SU-DHL-6 (cell line): ENCODE measurements around the gene HNRNPH3.

ENCODE experiments used
- H2AFZ ChIP-seq: fragments of 200-600 bp; sonication (generic); 2 replicates; pipeline ENCODE4 v1.6.1; 2014; ENCODE audit warnings: low read depth, mild to moderate bottlenecking, moderate library complexity, mixed read lengths, antibody characterized with exemption, low read length; ENCODE audit not compliant: severe bottlenecking
- H3F3A ChIP-seq: fragments of 200-600 bp; shearing (Covaris generic); 2 replicates; pipeline ENCODE4 v1.6.0; 2016; ENCODE audit warnings: antibody characterized with exemption, mild to moderate bottlenecking; ENCODE audit not compliant: insufficient read depth
- H3K27ac ChIP-seq: fragments of 200-600 bp; sonication (generic); 2 replicates; pipeline ENCODE4 v1.5.1; 2016; ENCODE audit warnings: low read depth, mild to moderate bottlenecking, low read length, moderate library complexity, mixed read lengths
- H3K27me3 ChIP-seq: fragments of 200-600 bp; sonication (generic), shearing (Covaris generic); 2 replicates; pipeline ENCODE4 v1.6.0; 2014; ENCODE audit warnings: mild to moderate bottlenecking, low read length
- H3K36me3 ChIP-seq: fragments of 200-600 bp; sonication (generic); 2 replicates; pipeline ENCODE4 v1.6.1; 2014; ENCODE audit warnings: mild to moderate bottlenecking, low read length, mixed read lengths
- H3K4me2 ChIP-seq: fragments of 300-600, 200-600 bp; shearing (Covaris generic), sonication (generic); 2 replicates; pipeline ENCODE4 v1.6.0; 2014; ENCODE audit warnings: low read length, low read depth, mild to moderate bottlenecking; ENCODE audit not compliant: poor library complexity, severe bottlenecking
- H3K4me3 ChIP-seq: fragments of 200-600 bp; sonication (generic); 2 replicates; pipeline ENCODE4 v1.5.1; 2014; ENCODE audit warnings: antibody characterized with exemption, low read length, mild to moderate bottlenecking, mixed read lengths; ENCODE audit not compliant: insufficient read depth, poor library complexity, severe bottlenecking
- H3K79me2 ChIP-seq: fragments of 200-600 bp; sonication (generic); 2 replicates; pipeline ENCODE4 v1.6.1; 2014; ENCODE audit warnings: mild to moderate bottlenecking, low read length, moderate library complexity; ENCODE audit not compliant: insufficient read depth
- H3K9ac ChIP-seq: fragments of 200-600 bp; sonication (generic); 2 replicates; pipeline ENCODE4 v1.7.0; 2014; ENCODE audit warnings: mild to moderate bottlenecking, low read length
- H3K9me2 ChIP-seq: fragments of 200-600 bp; sonication (generic); replicated peaks from 2 replicates; pipeline ENCODE4 v1.6.1; 2014; ENCODE audit warnings: low read length; ENCODE audit not compliant: insufficient read depth
- H3K9me3 ChIP-seq: fragments of 200-600 bp; sonication (generic); 2 replicates; pipeline ENCODE4 v1.6.1; 2014; ENCODE audit warnings: low read length, mixed read lengths; ENCODE audit not compliant: insufficient read depth
- H4K20me1 ChIP-seq: fragments of 200-600 bp; sonication (generic); 2 replicates; pipeline ENCODE4 v1.6.1; 2014; ENCODE audit warnings: low read depth, mild to moderate bottlenecking, antibody characterized with exemption, low read length, moderate library complexity, mixed read lengths
- CTCF ChIP-seq: fragments of 200-600 bp; sonication (generic); IDR thresholded peaks from one replicate; pipeline ENCODE4 v1.5.1; 2017; ENCODE audit warnings: antibody characterized with exemption, mild to moderate bottlenecking, low read length, moderate library complexity; ENCODE audit not compliant: insufficient read depth, poor library complexity, severe bottlenecking
- EZH2phosphoT487 ChIP-seq: fragments of 200-600 bp; sonication (generic), shearing (Covaris generic); conservative IDR thresholded peaks from 2 replicates; pipeline ENCODE4 v1.6.1; 2018; ENCODE audit warnings: mild to moderate bottlenecking, antibody characterized with exemption, low read length, moderate library complexity, mixed read lengths

Gene HNRNPH3

GRCh38 chr10:68327889-68328786, 3.7 kb upstream of the HNRNPH3 start:
- Histone ChIP-seq H3K9ac (peak overlapping the region; percentile 9; the same call in 1 of the 2 replicates), H3K4me2 (peak overlapping the region; percentile 42), H4K20me1 (peaks cover 4% of the 10 kb centered on the region; the same call in 1 of the 2 replicates), H3K9me2 (no peaks in the 10 kb centered on the region), H3K9me3 (no peaks in the 10 kb centered on the region), H3K27ac (peak overlapping the region; percentile 14; the same call in 1 of the 2 replicates), H3F3A (peaks cover 9% of the 10 kb centered on the region; the same call in 1 of the 2 replicates), H2AFZ (peak overlapping the region; percentile 57), H3K36me3 (peaks cover 3% of the 10 kb centered on the region), H3K4me3 (peak overlapping the region; percentile 3), H3K79me2 (peaks cover 13% of the 10 kb centered on the region), H3K27me3 (no peaks in the 10 kb centered on the region)
- TF ChIP-seq EZH2phosphoT487, result no peak
- TF ChIP-seq CTCF, result no peak

GRCh38 chr10:68329506-68329861, 2.4 kb upstream of the HNRNPH3 start:
- H3K79me2 ChIP-seq, result peaks cover 26% of the 10 kb centered on the region
- no peaks in the 10 kb centered on the region for H3K27me3 ChIP-seq
- peaks cover 9% of the 10 kb centered on the region; the same call in 1 of the 2 replicates for H3F3A ChIP-seq
- H3K4me3 ChIP-seq, result no peak overlapping the region
- H3K27ac ChIP-seq, result no peak overlapping the region
- H3K4me2 ChIP-seq, result no peak overlapping the region
- peaks cover 17% of the 10 kb centered on the region for H4K20me1 ChIP-seq
- H3K9me3 ChIP-seq, result no peaks in the 10 kb centered on the region
- H3K36me3 ChIP-seq, result peaks cover 15% of the 10 kb centered on the region
- H3K9me2 ChIP-seq, result no peaks in the 10 kb centered on the region
- no peak overlapping the region for H3K9ac ChIP-seq
- no peak overlapping the region for H2AFZ ChIP-seq
- no peak for TF ChIP-seq EZH2phosphoT487
- no peak for TF ChIP-seq CTCF

DNA sequence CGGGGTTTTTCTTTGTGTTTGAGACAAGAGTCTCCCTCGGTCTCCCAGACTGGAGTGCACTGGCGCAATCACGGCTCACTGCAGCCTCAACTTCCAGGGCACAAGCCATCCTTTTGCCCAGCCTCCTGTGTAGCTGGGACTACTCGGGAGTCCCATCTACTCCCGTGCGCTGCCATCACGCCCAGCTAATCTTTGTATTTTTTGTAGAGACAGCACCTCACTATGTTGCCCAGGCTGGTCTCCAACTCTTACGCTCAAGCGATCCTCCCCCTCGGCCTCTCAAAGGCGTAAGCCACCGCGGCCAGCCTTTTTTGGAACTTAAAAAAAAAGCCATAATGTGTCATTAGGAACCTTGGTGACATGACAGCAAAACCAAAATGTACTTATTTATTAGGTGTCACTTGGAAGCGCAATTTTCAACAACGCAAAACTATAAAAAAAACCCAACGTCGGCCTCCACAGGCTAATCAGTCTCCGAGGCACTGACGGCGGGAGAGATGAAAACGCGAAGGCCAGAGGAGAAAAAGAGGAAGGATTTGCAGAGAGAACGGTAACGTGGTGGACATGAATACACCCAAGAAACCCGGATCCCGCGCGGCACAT, 911 bp upstream of the HNRNPH3 start:
- peaks cover 20% of the 10 kb centered on the region for H3K36me3 ChIP-seq

More for the DNA sequence above, 911 bp upstream of the HNRNPH3 start:
- Histone ChIP-seq H3K4me2 (peak overlapping the region; percentile 69), H3K4me3 (peak overlapping the region; percentile 48), H3F3A (peaks cover 14% of the 10 kb centered on the region; the same call in 1 of the 2 replicates), H3K9me2 (no peaks in the 10 kb centered on the region), H3K9ac (peak overlapping the region; percentile 99), H3K27ac (peak overlapping the region; percentile 76), H4K20me1 (peaks cover 32% of the 10 kb centered on the region), H3K9me3 (no peaks in the 10 kb centered on the region), H2AFZ (peak overlapping the region; percentile 44), H3K27me3 (no peaks in the 10 kb centered on the region), H3K79me2 (peaks cover 41% of the 10 kb centered on the region)
- TF ChIP-seq CTCF (no peak), EZH2phosphoT487 (no peak)
